Fibroblast of lung (primary cell): ENCODE data around the gene IL1RN.
"Not testable (repeated sequence)": the region's sequence is repeated elsewhere in the genome, so short reads cannot be mapped to it uniquely, and the experiment has no call there.

Experiments used
- EZH2 ChIP-seq: IDR thresholded peaks from 2 replicates; pipeline ENCODE4 v1.5.1; 2012; ENCODE audit warnings: low read length, control low read depth, mild to moderate bottlenecking; ENCODE audit errors: missing control alignments
- TF ChIP-seq, protein P1 (sequence below), 2 donors: IDR thresholded peaks in 1 of 2; conservative IDR thresholded peaks in 1 of 2; 1 replicate in 1 of 2; 2 replicates in 1 of 2; pipeline ENCODE4 v1.5.1; 2011 to 2012; ENCODE audit warnings: low read length in 2 of 2, control low read depth in 1 of 2, inconsistent platforms in 1 of 2, low read depth in 1 of 2, mild to moderate bottlenecking in 1 of 2

DNA sequence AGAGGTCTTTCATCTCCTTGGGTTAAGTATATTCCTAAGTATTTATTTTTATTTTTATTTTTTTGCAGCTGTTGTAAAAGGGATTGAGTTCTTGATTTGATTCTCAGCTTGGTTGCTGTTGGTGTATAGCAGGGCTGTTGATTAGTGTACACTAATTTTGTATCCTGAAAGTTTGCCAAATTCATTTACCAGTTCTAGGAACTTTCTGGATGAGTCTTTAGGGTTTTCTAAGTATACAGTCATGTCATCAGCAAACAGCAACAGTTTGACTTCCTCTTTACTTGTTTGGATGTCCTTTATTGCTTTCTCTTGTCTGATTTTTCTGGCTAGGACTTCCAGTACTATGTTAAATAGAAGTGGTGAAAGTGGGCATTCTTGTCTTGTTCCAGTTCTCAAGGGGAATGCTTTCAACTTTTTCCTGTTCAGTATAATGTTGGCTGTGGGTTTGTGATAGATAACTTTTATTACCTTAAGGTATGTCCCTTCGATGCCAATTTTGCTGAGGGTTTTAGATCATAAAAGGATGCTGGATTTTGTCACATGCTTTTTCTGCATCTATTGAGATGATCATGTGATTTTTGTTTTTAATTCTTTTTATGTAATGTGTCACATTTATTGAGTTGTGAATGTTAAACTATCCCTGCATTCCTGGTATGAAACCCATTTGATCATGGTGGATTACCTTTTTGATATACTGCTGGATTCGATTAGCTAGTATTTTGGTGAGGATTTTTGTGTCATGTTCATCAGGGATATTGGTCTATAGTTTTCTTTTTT is 30.4 kb upstream of the IL1RN start:
- TF ChIP-seq, protein P1, sequence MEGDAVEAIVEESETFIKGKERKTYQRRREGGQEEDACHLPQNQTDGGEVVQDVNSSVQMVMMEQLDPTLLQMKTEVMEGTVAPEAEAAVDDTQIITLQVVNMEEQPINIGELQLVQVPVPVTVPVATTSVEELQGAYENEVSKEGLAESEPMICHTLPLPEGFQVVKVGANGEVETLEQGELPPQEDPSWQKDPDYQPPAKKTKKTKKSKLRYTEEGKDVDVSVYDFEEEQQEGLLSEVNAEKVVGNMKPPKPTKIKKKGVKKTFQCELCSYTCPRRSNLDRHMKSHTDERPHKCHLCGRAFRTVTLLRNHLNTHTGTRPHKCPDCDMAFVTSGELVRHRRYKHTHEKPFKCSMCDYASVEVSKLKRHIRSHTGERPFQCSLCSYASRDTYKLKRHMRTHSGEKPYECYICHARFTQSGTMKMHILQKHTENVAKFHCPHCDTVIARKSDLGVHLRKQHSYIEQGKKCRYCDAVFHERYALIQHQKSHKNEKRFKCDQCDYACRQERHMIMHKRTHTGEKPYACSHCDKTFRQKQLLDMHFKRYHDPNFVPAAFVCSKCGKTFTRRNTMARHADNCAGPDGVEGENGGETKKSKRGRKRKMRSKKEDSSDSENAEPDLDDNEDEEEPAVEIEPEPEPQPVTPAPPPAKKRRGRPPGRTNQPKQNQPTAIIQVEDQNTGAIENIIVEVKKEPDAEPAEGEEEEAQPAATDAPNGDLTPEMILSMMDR (conservative IDR thresholded peaks at IDR 0.05 in 1 of 2, IDR thresholded peaks at IDR 0.05 in 1 of 2; ENCODE audit: low read depth in 1 of 2, low read length in 2 of 2): not testable (repeated sequence)
- not testable (repeated sequence) for TF ChIP-seq EZH2
